NCI-H2029 treated with DMSO at 0.1 percent for 48 hours (cell line): ENCODE measurements around the gene GIGYF2.
"Not testable (repeated sequence)": the region's sequence is repeated elsewhere in the genome, so short reads cannot be mapped to it uniquely, and the experiment has no call there.

Experiments used
- DNase-seq: peaks from one replicate; lab custom pipeline; 2025; lab: John Stamatoyannopoulos, UW

The GIGYF2 gene

DNA sequence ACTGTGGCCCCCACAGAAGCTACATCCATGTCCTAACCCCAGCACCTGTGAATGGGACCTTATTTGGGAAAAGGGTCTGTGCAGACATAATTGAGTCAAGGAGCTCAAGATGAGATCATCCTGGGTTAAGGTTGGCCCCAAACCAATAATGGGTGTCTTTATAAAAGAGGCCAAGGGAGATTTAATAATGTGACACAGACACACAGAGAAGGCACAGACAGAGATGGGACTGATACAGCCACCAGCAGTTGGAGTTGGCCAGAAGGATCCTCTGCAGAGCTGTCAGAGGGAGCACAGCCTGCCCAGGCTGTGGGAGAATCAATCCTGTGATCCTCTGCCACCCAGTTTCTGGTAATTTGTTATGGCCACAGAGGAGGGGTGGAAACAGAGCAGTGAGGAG lies 199.0 kb downstream of the GIGYF2 start:
- no peak for DNase-seq

DNA sequence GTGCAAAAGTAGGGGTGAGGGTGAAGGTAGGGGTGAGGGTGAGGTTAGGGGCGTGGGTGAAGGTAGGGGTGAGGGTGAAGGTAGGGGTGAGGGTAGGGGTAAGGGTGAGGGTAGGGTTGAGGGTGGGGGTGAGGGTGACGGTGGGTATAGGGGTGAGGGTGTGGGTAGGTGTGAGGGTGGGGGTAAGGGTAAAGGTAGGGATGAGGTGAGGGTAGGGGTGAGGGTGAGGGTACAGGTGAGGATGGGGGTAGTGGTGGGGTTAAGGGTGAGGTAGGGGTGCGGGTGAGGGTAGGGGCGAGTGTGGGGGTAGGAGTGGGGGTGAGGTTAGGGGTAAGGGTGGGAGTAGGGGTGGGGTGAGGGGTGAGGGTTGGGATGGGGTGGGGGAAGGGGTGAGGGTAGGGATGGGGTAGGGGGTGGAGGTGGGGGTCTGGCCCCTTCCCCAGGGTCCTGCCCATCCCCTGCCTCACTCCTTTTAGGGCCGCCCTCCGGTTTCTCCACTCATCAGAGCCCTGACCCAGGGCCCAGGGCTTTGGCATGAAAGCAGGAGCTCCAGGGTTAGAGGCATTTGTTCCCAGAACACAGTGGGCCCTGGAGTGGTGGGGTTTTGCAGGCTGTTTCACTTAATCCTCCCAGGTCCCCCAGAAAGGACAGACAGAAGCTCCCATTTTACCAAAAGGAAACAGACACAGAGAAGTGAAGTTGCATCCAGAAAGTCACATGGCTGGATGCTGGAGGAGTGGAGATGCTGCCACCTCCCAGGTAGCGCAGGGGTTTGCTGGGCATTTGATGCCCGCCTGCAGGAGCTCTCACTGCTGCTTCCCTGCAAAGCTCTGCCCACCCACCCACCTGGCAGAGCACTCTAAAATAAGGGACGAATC lies 199.8 kb downstream of the GIGYF2 start:
- no peak for DNase-seq

DNA sequence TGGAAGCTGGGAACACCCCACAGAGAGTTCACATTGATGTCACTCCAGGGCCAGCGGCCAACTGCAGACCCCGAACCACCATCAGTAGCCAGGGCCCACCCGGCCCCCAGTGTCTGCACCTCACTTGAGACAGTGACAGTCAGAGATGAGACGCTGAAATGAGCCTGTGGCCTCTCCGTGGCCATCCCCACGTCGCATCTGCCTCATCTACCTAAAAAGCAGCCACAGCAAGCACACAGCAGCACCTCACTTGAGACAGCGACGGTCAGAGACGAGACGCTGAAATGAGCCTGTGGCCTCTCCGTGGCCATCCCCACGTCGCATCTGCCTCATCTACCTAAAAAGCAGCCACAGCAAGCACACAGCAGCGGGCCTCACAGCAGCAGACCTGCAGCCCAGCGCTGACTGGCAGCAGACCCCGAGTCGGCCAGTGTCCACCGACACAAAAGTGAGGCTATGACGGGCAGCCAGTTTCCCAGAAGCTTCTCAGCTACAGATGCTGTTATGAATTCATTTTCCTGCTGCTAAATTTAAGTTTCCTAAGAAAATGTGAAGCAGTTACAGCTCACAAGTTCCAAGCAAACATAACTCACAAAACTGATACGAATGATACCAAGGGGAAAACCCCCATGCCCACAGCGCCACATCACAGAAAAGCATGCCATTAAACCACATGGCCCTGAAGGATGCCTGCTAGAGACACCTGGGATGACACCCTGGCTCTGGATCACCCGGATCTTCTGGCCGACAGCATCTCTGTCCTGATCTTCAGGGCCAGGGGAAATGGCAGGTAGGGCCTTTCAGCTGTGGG lies 200.7 kb downstream of the GIGYF2 start:
- DNase-seq: no peak

DNA sequence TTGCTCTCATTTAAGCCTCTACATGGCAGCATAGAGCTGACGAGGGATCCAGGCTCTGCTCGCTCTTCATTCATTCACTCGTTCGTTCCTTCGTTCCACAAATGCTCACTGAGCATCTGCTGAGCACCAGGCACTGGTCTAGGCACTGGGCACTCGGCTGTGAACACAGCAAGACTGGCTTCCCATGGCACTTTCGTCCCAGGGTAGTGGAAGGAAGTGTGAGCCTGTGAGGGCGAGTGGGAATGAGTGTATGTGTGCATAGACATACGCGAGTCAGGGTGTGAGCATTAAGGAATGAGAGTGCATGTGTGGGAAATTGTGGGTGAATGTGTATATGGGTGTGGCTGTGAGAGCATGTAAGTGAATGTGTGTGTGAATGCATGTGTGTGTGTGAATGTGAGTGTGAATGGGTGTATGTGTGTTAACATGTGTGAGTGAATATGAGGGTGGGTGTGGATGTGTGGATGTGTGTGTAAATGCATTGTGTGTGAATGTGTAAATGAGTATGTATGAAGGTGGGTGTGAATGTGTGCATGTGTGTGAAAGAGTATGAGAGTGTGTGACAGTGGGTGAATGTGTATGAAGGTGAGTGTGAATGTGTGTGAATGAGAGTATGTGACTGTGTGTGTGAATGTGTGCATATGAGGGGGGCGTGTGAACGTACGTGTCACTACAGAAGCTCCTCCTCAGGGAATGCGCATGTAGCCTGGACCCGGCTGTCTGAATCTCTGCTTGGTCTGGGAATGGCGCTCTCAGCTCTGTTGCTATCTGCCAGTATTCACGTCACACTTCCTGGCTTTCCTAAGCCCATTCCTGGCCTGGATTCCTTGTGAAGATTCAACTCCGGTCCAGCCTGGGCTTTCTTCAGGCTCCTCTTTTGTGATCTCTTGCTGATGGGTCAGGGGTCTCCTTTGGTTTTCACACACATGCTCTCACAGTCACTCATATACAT lies 201.7 kb downstream of the GIGYF2 start:
- DNase-seq: no peak

DNA sequence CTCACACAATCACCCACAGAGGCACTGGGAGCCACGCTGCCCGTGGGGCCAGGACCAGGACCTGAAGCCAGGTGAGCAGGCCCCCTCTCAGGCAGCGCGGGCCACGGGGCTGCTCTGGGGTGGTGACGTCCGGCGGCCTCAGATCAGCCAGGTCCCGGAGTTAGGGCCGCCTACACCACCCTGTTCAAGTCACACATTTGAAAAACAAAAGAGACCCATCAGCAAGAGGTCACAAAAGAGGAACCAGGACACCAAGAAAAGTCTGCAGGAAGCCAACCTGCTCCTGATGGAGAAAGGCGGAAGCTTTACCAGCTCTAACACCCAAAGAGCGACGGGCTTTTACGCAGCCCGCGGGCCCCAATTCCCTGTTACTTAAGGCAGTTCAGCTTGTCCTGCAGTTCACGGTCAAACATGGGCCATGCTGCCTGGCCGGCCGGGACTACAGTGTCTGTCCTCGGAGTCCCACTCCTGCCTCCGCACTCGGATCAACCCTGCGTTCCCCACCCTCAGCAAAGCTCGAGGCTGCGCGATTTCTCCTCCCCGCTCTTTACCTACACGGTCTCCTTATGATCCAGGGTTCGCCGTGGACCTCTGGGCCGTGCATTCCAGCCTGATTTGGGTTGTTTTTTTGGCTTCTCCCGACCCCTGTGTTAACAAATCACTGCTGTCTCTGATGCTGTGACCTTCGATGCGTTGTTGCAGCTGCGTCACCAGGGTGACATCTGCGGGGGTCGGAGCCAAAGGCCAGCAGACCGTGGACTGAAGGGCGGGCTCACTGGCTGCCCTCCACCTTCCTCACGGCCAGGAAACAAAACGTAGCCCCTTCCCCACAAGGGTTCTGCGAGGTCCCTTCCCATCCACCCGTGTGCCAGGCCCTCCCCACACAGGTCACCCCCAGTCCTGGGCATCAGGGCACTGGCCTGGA lies 203.9 kb downstream of the GIGYF2 start:
- DNase-seq: no peak

DNA sequence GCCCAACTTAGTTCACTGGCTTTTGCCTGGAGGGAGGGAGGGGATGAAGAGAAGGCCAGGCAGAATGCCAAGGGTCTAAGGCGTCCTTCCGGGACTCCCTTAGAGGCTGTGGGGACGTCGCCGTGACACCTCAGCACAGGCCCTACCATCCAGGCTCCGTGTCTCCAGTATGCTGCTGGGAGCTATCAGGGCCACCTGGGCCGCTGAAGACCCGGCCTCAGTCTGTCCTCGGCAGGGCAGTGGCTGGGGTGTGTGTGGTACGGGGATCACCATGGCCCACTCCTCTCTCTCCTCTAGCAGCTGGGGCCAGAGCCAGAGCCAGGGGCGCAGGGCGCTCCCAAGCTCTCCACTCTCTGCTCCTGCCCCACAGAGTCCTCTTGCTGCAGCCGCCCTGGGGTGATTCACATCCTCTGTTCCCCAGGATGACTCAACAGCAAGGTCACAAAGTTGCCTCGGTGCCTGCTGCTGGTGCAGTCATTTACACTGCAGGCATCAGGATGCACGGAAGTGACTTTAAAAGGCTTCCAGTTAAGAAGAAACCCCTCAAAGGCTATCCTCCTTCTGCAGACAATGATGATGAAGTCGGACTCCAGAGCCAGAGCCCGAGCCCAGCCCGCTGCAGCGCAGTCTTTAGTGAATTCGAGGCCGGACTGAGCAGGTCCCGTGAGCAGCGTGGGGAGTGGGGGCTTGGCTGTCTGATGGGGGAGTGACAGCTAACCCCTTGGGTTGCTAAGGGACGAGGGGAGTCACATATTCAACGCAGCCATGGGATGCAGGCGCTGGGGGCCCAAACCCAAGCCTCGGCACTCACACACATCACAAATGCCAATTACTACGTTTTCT lies 204.8 kb downstream of the GIGYF2 start:
- DNase-seq: no peak

DNA sequence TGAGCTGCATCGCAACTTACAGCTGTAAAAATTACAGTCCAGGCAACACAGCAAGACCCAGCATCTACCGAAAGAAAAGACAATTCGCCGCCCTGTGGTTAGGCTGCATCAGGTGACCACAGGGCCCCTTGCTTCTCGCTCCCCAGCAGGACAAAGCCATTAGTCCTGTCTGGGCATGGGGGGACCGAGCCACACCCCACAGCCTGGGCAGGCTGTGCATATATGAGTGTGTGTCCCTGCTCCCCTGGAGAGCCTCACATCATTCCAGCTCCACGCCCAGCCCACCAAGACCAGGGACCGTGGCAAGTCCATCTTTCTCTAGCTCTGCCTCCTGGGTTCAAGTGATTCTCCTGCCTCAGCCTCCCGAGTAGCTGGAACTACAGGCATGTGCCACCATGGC lies 206.9 kb downstream of the GIGYF2 start:
- DNase-seq: no peak

DNA sequence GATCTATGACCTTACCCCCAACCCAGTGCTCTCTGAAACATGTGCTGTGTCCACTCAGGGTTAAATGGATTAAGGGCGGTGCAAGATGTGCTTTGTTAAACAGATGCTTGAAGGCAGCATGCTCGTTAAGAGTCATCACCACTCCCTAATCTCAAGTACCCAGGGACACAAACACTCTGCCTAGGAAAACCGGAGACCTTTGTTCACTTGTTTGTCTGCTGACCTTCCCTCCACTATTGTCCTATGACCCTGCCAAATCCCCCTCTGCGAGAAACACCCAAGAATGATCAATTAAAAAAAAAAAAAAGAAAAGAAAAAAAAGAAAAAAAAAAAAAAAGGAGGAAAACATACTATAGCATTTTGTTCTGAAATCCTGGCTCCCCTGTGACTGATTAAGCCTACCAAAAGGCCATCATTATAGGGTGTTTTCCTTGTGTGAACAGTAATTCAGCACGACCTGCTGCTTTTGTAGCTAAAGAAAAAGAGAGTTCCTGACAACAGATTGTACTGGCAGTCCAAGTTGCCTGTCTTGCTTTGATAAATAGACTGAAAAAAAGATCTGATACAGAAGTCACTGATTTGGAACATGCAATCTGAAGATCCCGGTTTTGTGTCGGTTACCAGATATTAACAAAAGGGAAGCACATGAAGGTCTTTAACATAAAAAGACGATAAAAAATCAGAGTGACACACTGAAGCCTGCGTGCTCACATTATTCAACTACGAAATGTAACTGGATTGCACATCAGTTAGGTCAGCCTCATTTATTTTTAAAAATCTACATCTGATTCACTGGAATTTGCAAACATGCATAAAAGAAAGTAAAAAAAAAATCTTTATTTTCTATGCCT lies 210.0 kb downstream of the GIGYF2 start:
- DNase-seq: peak; percentile 0

DNA sequence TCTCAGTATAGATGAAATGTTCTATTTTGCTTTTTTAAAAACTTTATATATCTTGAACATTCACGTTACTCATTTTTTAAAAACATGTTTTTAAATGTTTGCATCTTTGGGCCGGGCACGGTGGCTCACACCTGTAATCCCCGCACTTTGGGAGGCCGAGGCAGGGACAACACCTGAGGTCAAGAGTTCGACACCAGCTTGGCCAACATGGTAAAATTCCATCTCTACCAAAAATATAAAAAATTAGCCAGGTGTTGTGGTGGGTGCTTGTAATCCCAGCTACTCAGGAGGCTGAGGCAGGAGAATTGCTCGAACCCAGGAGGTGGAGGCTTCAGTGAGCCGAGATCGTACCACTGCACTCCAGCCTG lies 210.6 kb downstream of the GIGYF2 start:
- not testable (repeated sequence) for DNase-seq

DNA sequence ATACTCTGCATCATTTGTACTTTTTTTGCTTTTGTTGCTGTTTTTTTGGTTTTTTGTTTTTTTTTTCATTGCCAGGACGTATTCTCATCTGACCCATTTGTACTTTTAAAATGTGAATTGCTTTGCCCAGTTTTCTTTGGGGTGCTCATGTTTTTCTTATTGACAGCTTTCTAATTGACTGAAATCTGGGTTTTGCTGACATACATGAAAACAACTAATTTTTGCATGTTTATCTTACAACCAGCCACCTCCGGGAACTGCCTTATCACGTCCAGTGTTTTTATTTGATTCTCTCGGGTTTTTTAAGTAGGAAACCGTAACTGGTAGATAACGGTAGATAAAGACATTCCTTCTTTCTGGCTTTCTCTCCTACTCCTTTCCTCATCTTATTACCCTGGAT lies 211.6 kb downstream of the GIGYF2 start:
- no peak for DNase-seq
